GM12865 (cell line): ENCODE data around the gene SGSM2.

ENCODE experiments used
- DNase-seq: peaks from one replicate; pipeline ENCODE4 v3.0.0; 2010; ENCODE audit warnings: low read depth
- H3K4me3 ChIP-seq: 2 replicates; pipeline ENCODE4 v1.5.1; 2011; ENCODE audit warnings: mild to moderate bottlenecking, low read depth, low read length, control low read depth
- CTCF ChIP-seq: IDR thresholded peaks from 2 replicates; pipeline ENCODE4 v1.5.1; 2011; ENCODE audit warnings: low read length, control low read depth, low read depth, inconsistent platforms; ENCODE audit not compliant: insufficient read depth; ENCODE audit errors: missing control alignments

SGSM2 gene, protein sequence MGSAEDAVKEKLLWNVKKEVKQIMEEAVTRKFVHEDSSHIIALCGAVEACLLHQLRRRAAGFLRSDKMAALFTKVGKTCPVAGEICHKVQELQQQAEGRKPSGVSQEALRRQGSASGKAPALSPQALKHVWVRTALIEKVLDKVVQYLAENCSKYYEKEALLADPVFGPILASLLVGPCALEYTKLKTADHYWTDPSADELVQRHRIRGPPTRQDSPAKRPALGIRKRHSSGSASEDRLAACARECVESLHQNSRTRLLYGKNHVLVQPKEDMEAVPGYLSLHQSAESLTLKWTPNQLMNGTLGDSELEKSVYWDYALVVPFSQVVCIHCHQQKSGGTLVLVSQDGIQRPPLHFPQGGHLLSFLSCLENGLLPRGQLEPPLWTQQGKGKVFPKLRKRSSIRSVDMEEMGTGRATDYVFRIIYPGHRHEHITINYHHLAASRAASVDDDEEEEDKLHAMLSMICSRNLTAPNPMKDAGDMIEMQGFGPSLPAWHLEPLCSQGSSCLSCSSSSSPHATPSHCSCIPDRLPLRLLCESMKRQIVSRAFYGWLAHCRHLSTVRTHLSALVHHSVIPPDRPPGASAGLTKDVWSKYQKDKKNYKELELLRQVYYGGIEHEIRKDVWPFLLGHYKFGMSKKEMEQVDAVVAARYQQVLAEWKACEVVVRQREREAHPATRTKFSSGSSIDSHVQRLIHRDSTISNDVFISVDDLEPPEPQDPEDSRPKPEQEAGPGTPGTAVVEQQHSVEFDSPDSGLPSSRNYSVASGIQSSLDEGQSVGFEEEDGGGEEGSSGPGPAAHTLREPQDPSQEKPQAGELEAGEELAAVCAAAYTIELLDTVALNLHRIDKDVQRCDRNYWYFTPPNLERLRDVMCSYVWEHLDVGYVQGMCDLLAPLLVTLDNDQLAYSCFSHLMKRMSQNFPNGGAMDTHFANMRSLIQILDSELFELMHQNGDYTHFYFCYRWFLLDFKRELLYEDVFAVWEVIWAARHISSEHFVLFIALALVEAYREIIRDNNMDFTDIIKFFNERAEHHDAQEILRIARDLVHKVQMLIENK

GRCh38 chr17:2336852-2337543 is at the start of gene SGSM2:
SGSM2 (plus strand) TSS chr17:2337501; CDS start chr17:2337689, 188 bp downstream.
- H3K4me3 ChIP-seq = peak within 1 kb of the TSS; percentile 89
- TF ChIP-seq CTCF = no peak
- peak; percentile 75 for DNase-seq

GRCh38 chr17:2289878-2290478 is 47.3 kb upstream of the SGSM2 start:
- peak; percentile 53 for DNase-seq

DNA sequence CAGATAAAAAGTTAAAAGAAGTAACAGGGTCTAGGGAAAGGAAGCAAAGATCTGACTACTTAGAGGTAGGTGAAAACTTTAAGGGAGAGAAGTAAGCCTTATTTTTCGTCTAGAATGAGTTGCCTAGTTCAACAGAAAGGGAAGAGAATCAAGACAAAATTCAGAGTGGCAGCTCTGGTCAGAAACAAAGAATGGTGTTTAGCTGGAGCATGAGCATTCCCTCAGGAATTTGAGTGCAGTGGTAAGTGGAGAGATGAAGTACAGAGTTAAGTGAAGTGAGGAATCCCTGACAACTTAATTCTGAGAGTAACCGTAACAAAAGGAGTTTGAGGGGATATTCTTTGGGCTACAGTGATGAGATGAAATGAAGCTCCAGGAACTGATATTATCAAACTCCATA is 45.2 kb upstream of the SGSM2 start:
- H3K4me3 ChIP-seq = no peak overlapping the region
- no peak for TF ChIP-seq CTCF
- no peak for DNase-seq

More at GRCh38 chr17:2289878-2290478, 47.3 kb upstream of the SGSM2 start:
- H3K4me3 ChIP-seq = no peak overlapping the region
- no peak for TF ChIP-seq CTCF

DNA sequence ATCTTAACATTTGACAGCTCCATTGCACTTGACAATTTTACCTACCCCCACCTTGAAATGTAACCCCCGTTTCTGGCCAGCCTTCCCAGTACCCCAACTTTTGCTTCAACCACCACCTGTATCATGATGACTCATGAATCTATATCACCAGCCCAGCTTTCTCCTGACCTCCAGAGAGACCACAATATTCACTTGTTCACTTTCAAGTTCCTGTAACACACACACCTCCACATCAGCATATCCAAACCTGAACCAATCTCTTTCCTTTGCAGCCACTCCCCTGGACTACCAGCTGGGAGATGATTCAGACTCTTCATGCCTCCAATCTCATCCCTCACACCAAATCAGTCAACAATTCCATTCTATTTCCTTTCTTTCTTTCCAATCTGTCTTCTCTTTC is 41.7 kb upstream of the SGSM2 start:
- TF ChIP-seq CTCF = no peak

DNA sequence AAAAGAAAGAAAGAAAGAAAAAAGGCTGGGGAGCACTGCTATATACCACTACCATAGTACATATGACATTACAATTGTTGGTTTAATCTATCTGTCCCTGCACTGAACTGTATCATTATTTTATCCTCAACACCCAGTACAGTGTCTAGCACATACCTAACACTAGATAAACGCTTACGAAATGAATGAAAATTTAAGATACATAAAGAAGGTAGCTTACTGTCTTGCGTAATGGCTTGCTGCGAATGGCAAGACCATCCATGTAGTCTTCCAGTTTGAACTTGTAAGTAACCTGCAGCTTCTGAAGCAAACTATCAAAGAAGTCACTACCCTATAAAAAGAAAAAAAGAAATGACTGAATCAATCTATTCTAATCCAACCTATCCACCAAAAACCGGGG is 40.3 kb upstream of the SGSM2 start:
- no peak overlapping the region for H3K4me3 ChIP-seq
- no peak for DNase-seq
- TF ChIP-seq CTCF = no peak

More for the DNA sequence above, 41.7 kb upstream of the SGSM2 start:
- peak; percentile 43 for DNase-seq
- no peak overlapping the region for H3K4me3 ChIP-seq

GRCh38 chr17:2299136-2299535 is 38.2 kb upstream of the SGSM2 start:
- no peak for TF ChIP-seq CTCF
- no peak for DNase-seq
- no peak overlapping the region for H3K4me3 ChIP-seq
